PFSK-1 (cell line): ENCODE results near the gene PPM1H.

Source experiments
- FOXP2 ChIP-seq: optimal IDR thresholded peaks from 2 replicates; pipeline ENCODE3; 2011; ENCODE audit warnings: borderline replicate concordance, control low read depth, inconsistent platforms; ENCODE audit not compliant: insufficient read depth; ENCODE audit errors: extremely low read length, extremely low read depth
- POLR2AphosphoS5 ChIP-seq: IDR thresholded peaks from 2 replicates; pipeline ENCODE4 v1.6.1; 2012; ENCODE audit warnings: low read depth, mild to moderate bottlenecking, control low read depth, low read length, moderate library complexity
- SIN3A ChIP-seq: IDR thresholded peaks from 2 replicates; pipeline ENCODE4 v1.6.1; 2012; ENCODE audit warnings: mild to moderate bottlenecking, low read length, moderate library complexity, borderline replicate concordance; ENCODE audit not compliant: insufficient read depth
- TAF1 ChIP-seq: IDR thresholded peaks from 2 replicates; pipeline ENCODE4 v1.6.1; 2012; ENCODE audit warnings: low read length, control low read depth, borderline replicate concordance; ENCODE audit not compliant: insufficient read depth
- TF ChIP-seq, protein P1 (sequence below), 2 experiments: IDR thresholded peaks; 2 replicates each; pipeline versions ENCODE4 v1.6.1 to v1.8.0; 2011 to 2012; ENCODE audit warnings: low read depth in 2 of 2, low read length in 2 of 2, control low read depth in 1 of 2, inconsistent platforms in 1 of 2, mild to moderate bottlenecking in 1 of 2, moderate library complexity in 1 of 2; ENCODE audit not compliant: insufficient read depth in 1 of 2

The PPM1H gene

DNA sequence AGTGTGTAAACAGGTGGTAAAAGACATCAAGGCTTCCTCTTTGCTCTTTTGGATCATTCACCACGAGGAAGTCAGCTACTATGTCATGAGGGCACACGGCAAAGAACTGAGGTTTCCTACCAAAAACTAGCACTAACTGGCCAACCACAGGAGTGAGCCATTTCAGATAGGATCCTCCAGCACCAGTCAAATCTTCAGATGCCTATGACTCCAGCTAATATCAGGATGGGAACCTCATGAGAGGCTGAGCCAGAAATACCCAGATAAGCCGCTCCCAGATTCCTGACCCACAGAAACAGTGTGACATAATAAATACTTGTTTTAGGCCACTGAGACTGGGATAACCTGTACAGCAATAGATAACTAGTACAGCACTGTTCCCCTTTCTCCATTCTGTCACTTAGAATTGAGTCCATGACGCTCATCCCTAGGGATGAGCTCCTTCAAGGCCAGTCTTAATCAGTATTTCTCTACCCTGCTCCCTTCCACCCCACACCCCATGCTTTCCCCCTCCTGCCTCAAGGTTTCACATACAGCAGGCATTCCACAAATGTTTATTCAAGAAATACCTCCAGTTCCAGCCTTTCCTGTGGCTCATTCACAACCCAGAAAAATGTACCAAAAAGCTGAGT, 68.4 kb downstream of the PPM1H start:
- TF ChIP-seq FOXP2 (no peak), SIN3A (no peak), TAF1 (no peak), POLR2AphosphoS5 (no peak)
- TF ChIP-seq, protein P1, sequence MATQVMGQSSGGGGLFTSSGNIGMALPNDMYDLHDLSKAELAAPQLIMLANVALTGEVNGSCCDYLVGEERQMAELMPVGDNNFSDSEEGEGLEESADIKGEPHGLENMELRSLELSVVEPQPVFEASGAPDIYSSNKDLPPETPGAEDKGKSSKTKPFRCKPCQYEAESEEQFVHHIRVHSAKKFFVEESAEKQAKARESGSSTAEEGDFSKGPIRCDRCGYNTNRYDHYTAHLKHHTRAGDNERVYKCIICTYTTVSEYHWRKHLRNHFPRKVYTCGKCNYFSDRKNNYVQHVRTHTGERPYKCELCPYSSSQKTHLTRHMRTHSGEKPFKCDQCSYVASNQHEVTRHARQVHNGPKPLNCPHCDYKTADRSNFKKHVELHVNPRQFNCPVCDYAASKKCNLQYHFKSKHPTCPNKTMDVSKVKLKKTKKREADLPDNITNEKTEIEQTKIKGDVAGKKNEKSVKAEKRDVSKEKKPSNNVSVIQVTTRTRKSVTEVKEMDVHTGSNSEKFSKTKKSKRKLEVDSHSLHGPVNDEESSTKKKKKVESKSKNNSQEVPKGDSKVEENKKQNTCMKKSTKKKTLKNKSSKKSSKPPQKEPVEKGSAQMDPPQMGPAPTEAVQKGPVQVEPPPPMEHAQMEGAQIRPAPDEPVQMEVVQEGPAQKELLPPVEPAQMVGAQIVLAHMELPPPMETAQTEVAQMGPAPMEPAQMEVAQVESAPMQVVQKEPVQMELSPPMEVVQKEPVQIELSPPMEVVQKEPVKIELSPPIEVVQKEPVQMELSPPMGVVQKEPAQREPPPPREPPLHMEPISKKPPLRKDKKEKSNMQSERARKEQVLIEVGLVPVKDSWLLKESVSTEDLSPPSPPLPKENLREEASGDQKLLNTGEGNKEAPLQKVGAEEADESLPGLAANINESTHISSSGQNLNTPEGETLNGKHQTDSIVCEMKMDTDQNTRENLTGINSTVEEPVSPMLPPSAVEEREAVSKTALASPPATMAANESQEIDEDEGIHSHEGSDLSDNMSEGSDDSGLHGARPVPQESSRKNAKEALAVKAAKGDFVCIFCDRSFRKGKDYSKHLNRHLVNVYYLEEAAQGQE (IDR thresholded peaks at IDR 0.05; ENCODE audit: insufficient read depth in 1 of 2, low read depth in 2 of 2, low read length in 2 of 2): no peak

DNA sequence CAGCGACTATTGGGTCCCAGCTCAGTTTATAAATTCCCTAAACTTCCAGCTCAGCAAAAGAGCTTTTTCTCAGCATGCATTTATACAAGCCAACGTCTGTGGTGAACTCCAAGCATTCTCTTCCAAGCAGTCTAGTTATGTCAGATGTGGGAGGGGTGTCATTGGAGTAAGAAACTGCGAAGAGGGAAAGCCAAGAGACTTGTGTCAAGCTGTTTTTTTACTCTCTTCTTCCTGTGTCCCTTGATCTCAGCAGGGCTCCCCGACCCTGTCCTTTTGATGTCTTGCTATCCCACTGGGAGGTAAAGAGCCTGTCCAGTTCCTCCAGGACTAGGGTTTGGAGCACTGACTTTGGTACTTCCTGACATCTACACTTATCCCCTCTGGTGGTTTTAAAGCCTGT, 69.0 kb downstream of the PPM1H start:
- no peak for TF ChIP-seq TAF1
- no peak for TF ChIP-seq FOXP2
- no peak for TF ChIP-seq POLR2AphosphoS5
- no peak for TF ChIP-seq SIN3A
- TF ChIP-seq, protein P1 (IDR thresholded peaks at IDR 0.05; ENCODE audit: insufficient read depth in 1 of 2, low read depth in 2 of 2, low read length in 2 of 2): no peak

DNA sequence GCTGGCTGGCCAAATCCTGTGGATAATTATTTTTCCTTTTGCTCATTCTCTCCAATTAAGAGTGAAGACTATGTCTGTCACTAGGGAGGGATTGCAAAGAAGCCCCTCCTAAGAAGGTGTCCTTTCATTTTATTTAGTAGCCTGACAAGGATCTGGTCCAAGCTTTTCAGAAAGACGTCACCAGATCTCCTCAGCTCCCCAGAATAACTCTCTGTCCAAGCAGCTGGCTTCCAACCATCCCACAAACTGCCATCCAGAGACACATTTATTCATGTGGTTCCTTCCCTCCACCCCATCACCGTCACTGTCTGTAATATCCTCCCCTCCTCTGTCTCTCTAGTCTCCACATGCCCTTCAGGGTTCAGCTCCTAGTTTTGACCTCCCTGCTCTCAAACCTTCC, 69.9 kb downstream of the PPM1H start:
- TF ChIP-seq FOXP2: no peak
- TF ChIP-seq, protein P1 (IDR thresholded peaks at IDR 0.05; ENCODE audit: insufficient read depth in 1 of 2, low read depth in 2 of 2, low read length in 2 of 2): no peak
- no peak for TF ChIP-seq POLR2AphosphoS5
- no peak for TF ChIP-seq SIN3A
- no peak for TF ChIP-seq TAF1

DNA sequence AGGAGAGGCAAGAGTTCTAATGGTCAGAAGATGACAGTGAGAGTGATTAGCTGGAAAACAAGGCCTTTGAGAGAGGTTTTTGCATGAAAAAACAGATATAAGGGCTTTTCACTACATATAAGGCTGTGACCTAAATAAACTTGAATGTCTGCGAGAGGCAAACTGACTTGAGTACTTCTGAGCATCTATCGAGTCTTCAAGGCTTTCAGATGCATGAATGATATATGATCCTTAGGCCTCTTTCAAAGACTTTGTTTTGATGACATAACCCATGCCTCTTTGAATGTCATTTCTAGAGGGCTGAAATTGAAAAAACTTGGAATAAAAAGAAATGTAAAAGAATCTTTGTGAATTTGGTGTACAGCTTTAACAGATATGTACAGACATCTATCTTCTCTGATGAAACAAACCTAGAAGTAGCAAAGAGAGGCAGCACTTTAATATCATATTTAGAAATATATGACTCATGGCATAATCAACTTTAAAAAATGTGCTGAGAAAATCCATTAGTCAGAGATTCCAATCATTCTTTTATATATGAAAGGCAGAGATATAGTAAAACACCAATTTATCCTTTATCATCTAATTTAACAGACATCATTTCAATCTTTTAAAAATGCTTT, 72.6 kb downstream of the PPM1H start:
- no peak for TF ChIP-seq FOXP2
- no peak for TF ChIP-seq SIN3A
- TF ChIP-seq, protein P1 (IDR thresholded peaks at IDR 0.05; ENCODE audit: insufficient read depth in 1 of 2, low read depth in 2 of 2, low read length in 2 of 2): no peak
- no peak for TF ChIP-seq POLR2AphosphoS5
- TF ChIP-seq TAF1: no peak
